GM18511 (cell line): Measurements from ENCODE around the gene BCAS1.
A peak's percentile ranks its signal among the peaks of the same experiment; 100 is the strongest.

Experiments used
- ATAC-seq: cut with Tn5 transposase; IDR thresholded peaks from one replicate; pipeline ENCODE4 v1.9.1; 2021; ENCODE audit warnings: mild to moderate bottlenecking, moderate library complexity; ENCODE audit not compliant: unreplicated experiment

BCAS1 gene

DNA sequence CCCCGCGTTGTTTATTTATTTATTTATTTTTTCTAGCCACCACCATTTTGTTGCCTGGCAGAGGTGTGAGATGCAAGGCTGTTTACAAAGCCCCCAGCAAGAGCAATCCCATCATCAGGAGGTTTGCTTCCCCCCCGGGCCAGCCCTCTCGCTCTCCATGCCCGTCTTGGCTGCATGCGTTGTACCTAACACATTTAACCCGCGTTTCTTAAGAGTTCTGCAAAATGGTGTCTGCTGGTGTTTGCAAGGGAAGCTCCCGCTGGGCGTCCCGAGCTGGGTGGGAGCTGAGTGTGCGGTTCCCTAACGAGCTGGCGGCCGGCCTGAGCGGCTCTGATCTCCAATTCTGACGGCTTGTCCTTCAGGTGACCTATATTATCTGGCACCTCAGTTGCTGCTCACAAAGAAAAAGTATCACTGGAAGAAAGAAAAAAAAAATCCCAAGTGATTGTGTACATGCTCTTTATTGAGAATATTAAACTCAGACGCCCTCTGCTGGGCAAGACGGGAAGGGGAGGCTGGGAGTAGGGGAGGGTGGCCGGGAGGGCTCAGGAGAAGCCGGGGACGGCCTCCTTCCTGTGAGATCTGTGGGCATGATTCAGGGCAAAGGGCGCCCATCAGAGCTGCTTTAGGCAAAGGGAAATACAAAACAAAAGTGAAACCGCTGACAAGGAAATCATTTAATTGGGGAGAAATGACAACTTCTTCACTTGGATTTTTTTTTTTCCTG is 154.8 kb downstream of the BCAS1 start:
- peak; percentile 53 for ATAC-seq

DNA sequence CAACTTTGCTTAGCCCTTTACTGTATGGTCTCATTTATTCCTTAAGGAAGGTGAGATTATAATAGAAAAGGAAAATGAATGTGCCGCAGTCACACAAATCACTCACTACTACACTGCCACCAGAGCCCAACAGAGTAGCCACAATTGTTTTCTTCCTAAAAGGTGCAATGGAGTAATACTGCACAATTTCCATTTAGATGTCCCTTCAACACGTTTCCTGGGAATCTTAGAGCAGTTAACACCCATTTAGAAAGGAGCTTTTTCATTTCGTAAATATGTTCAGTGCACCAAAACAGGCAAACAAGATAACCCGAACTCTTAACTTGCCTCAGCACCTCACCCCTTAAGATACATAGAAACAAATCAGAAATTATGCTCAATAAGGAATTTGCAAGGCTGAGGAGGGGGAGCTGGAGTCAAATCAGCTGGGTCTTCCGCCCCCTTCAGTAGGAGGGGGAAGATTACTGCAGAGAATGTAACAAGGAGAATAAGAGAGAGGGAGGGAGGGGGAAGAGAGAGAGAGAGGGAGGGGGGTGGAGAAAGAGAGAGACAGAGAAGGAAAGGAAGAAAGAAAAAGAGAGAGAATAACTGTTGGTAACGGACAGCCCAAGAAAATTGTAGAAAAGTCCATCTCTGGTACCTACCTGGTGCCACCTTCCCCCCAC is 155.5 kb downstream of the BCAS1 start:
- no peak for ATAC-seq

DNA sequence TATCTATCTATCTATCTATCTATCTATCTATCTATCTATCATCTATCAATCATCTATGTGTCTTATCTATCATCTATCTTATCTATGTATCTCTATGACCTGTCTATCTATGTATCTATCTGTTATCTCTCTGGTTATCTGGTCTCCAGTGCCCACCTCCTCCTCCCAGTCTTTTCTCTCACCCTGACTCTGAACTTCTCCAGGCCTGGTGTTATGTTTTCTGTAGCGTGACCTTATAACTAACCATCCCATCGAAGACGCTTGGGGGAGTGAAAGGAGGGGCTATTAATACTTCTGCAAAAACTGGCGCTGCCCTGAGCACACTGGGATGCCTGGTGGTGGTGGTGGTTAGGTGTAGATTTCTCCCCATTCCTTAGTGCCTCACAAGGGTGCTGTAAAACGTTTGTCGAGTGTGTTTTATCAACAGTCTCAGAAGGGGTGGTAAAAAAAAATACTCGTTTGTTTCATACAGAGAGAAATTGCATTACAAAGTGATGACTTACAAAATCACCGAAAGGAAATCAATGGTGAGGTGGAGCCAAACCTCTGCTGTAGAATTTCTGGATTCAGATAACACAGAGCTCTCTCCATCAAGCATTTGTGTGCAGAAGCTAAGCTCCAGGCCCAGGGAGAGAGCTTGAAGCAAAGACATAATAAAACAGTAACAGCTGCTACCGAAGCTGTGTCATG is 156.2 kb downstream of the BCAS1 start:
- no peak for ATAC-seq

DNA sequence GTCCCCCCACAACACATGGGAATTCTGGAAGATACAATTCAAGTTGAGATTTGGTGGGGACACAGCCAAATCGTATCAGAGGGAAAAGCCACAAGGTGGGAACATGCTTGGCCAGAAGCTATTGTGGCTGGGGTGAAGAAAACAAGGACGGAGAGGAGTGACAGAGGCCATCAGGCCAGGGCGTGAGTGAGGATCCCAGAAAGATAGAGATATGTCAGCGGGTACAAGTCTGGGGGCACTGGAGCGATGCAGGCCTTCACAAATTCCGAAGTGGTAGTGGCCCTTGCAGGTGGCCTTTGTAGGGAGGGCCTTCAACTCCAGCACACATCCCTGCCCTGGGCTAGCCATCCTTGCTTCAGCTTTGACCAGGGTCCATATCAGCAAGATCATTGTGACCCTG is 159.1 kb downstream of the BCAS1 start:
- no peak for ATAC-seq

GRCh38 chr20:53910351-53911002 is 159.9 kb downstream of the BCAS1 start:
- no peak for ATAC-seq

DNA sequence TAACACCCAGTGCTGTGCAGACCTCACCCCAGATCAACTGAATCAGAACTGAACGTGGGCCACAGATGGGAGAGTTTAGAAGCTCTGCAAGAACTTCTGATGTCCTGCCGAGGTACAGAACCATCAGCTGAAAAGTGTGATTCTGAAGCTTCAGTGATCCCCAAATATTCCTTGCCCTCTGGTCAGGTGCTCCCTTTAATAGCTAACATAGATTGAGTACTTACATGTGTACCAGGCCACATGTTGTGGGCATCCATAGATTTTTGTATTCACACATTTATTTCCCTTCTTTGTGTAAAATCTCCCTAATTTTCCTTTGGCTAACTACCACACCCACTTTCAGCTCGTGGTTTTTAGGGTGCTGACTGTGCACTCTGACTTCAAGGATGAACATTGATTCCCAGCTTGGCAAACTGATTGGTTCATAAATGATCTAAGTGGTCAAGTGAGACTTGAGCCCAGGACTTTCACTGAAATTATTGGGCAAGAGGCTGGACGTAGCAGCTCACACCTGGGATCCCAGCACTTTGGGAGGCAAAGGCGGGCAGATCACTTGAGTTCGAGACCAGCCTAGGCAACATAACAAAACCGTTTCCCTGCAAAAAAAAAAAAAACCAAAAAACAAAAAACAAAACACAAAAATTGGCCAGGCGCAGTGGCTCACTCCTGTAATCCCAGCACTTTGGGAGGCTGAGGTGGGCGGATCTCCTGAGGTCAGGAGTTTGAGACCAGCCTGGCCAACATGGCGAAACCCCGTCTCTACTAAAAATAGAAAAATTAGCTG is 162.2 kb downstream of the BCAS1 start:
- ATAC-seq: no peak

- no peak for ATAC-seq
Observed at GRCh38 chr20:53905820-53906191, 164.6 kb downstream of the BCAS1 start.

DNA sequence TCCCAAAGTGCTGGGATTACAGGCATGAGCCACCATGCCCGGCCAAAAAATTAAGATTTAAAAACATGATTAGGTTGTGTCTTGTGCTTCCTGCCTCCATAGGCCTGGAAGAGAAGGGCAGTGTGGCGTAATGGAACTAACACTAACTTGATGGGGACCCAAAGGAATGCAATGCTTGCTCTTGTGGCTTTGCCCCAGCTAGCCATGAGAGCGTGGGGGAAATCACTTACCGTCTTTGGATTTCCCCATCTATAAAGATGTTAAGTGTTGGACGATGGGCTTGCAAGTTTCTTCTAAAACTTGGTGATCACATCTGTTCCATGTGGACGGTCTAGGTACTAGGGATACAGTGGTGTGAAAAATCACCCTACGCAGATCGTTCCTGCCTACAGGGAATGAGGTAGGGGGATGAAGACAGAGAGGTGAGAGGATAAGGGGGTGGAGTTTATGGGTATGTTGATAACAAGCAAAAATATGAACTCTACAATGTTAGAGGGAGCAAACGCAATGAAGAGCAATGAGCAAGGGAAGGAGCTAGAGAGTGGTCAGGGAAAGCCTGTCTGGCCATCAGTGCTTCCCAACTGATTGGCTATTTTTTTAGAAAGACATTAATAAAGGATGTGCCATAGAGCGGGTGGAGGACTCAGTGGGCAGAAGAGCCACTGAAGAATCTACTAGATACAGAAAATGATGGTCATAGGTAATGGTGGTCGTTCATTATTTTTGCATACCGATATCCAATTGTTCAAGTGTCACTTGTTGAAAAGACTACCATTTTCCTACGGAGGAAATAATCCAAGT is 165.2 kb downstream of the BCAS1 start:
- peak; percentile 49 for ATAC-seq

DNA sequence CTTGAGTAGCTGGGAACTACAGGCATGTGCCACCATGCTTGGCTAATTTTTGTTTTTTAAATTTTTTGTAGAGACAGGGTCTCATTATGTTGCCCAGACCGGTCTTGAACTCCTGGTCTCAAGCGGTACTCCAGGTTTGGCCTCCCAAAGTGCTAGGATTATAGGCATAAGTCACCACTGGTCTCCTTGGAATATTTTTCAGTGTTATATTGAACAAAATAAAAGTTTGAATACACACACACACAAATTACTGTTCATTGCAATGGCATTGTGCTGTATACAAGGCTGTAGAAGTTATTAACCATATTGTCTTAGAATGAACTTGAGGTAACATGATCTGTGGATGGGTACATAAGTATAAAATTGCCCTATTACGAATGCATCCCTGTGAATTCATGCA is 166.1 kb downstream of the BCAS1 start:
- no peak for ATAC-seq

- ATAC-seq: no peak
Observed at GRCh38 chr20:53903652-53903987, 166.8 kb downstream of the BCAS1 start.

- no peak for ATAC-seq
Observed at GRCh38 chr20:53902968-53903651, 167.3 kb downstream of the BCAS1 start.

- ATAC-seq: no peak
Observed at GRCh38 chr20:53901497-53902096, 168.8 kb downstream of the BCAS1 start.

DNA sequence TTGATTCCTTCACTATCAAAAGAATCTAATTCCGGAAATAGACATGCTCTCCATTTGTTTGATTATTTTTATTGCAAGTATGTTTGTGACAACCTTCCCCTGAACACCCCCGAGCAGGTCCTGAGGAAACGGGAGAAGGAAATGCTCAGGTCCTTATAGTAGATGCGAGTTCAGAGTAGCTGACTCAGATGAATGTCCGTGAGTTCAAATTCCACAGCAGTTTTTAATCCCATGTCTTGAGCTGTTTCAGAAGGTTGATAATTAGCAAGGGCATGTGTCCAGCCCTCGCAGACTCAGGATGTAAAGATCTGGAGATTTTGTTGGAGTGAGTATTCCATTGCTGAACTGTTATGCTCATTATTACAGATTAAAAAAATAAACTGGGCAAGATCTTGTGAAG is 169.3 kb downstream of the BCAS1 start:
- ATAC-seq: no peak

GRCh38 chr20:53900380-53900999 is 169.9 kb downstream of the BCAS1 start:
- ATAC-seq: peak; percentile 29

DNA sequence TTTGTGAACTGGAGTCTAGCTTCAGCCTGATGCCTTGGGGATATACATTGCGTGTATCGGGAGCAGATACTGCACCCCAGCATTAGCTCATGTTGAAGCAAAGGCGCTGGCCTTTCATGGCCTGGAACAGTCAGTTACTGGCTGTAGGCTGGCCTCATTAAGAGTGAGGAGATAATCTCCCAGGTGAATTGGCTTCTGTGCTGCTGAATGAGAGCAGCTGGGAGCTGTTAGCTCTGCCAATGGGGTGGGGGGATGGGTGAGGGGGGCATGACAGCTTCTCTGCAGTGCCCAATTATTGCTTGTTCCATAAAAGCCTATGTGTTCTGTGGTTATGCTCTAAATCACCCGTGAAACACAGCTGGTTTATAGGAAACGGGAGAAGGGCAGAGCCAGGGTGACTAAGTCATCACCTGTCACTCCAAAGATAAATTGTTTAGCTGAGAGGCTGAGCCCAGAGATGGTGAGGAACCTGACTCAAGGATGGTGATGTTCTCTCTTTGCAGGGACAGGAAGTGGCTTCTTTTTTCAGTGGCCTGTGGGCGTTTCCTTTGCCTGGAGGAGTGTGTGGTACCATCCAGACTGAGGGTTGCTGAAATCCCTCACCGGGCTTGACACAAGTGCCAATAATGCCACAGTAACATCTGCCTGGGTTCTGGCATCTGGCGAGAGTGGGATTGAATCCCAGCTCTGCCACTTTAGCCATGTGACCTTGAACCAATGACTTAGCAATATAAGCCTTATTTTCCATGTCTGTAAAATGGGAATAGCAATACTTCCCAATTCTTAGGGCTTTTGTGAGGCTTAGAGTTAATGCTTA is 170.8 kb downstream of the BCAS1 start:
- peak; percentile 94 for ATAC-seq

GRCh38 chr20:53898556-53898931 is 171.8 kb downstream of the BCAS1 start:
- no peak for ATAC-seq

DNA sequence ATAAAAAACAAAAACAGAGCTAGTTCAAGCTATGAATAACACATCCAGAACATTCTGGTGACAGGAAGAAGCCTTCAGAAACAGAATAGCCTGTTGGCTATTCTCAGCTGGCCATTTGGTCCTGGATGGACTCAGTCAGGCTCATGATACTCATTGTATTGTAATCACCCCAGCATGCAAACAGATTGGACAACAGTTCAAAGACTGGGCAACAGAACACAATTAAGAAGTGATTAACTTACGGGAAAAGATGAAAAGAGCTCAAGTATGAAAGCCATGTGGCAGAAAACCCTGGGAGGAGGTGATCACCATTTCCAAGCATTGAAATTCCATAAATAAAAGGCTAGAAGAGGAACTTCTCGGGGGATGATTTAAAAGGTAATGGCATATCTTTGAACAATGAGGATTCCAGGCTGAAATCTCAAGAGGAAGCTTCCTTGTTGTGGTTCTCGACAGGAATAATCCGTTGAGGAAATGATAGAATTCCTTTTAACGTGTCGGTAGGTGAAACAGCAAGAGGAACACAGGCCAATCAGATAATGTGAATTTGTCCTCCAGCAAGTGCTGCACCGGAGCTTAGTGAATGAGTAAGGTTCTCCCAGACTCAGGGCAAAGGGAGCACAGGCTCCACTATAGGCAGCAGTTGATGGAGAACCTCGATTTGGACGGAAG is 172.4 kb downstream of the BCAS1 start:
- no peak for ATAC-seq
